Body of pancreas (tissue), 4 donors: Measurements from ENCODE around the gene MET. TPM values are rescaled to one million over a fixed set of nuclear protein-coding genes. Genes with fewer than 3 reads are reported as not detected.

Experiments used
- ATAC-seq: fragments of 150-250 bp; one replicate; pipeline ENCODE4 v1.9.1; 2016
- DNase-seq, 4 donors: peaks; one replicate each; pipeline ENCODE4 v3.0.0-alpha.2; 2019
- H3K27ac ChIP-seq, 4 donors: fragments of 200-600 bp; sonication (generic); 1 replicate in 3 of 4; 2 replicates in 1 of 4; pipeline versions ENCODE4 v1.5.1 to v1.6.1; 2016 to 2019; ENCODE audit warnings: mild to moderate bottlenecking in 1 of 4, mixed read lengths in 1 of 4, moderate library complexity in 1 of 4
- H3K27me3 ChIP-seq, 2 donors: fragments of 200-600 bp; sonication (generic); one replicate each; pipeline ENCODE4 v1.6.0; 2016; ENCODE audit warnings: mild to moderate bottlenecking in 1 of 2
- H3K36me3 ChIP-seq, 2 donors: fragments of 200-600 bp; sonication (generic); replicated peaks in 1 of 2; 2 replicates each; pipeline ENCODE4 v1.5.1; 2016; ENCODE audit warnings: low read depth in 2 of 2; ENCODE audit not compliant: insufficient read depth in 1 of 2
- H3K4me1 ChIP-seq: fragments of 200-600 bp; sonication (generic); one replicate; pipeline ENCODE4 v1.6.0; 2016
- H3K4me3 ChIP-seq, 2 donors: fragments of 200-600 bp; sonication (generic); 1 replicate in 1 of 2; 2 replicates in 1 of 2; pipeline ENCODE4 v1.5.1; 2016 to 2019
- H3K9me3 ChIP-seq, 3 donors: fragments of 200-600 bp; sonication (generic); 1 replicate in 2 of 3; 2 replicates in 1 of 3; pipeline ENCODE4 v1.5.1; 2016
- CTCF ChIP-seq, 7 experiments: fragments of 450-650 bp in 4 of 7; fragments of 200-600 bp in 3 of 7; sonication (generic) in 3 of 7; IDR thresholded peaks; one replicate each; pipeline ENCODE4 v1.5.1; 2016 to 2019; ENCODE audit warnings: antibody characterized with exemption in 7 of 7
- POLR2A ChIP-seq, 3 donors: fragments of 450-650 bp; IDR thresholded peaks; one replicate each; pipeline ENCODE4 v1.6.1; 2016; ENCODE audit warnings: antibody characterized with exemption in 3 of 3, mild to moderate bottlenecking in 2 of 3
- WGBS, 2 donors: methylation state at CpG; one replicate each; pipeline ENCODE4 v1.1.5; 2017; 5-methylcytosine and 5-hydroxymethylcytosine counted together
- intact Hi-C: fragments of 100-400 bp; cut with DNase I; formaldehyde crosslinking; loops from one replicate; pipeline ENCODE4 v1.15.1; 2023
- total RNA-seq, 2 donors: library from RNA; depleted of rRNA; stranded (reverse); fragments of >200 nt; gene quantifications; one replicate each; pipeline ENCODE4 v1.1.0, GENCODE V29; 2016

The MET gene
- total RNA-seq, 2 donors from 2014 or later: 21.3 to 23.7 TPM

GRCh38 chr7:116834815-116835504 is 163.0 kb downstream of the MET start:
- TF ChIP-seq CTCF (IDR thresholded peaks at IDR 0.05) (no peak), POLR2A (IDR thresholded peaks at IDR 0.05) (no peak)
- WGBS, 2 donors: 56 to 58% methylated on average over 9 of the region's 9 CpGs
- no peak for ATAC-seq
- Histone ChIP-seq H3K27ac (no peak overlapping the region), H3K4me3 (no peak overlapping the region), H3K27me3 (no peaks in the 10 kb centered on the region), H3K4me1 (no peaks in the 10 kb centered on the region), H3K9me3 (no peaks in the 10 kb centered on the region), H3K36me3 (no peaks in the 10 kb centered on the region)
- DNase-seq: peak in 3 of 4 donors; percentile 16 to 42 (median 20)
- intact Hi-C loops: no loop called here

- no peaks in the 10 kb centered on the region for H3K9me3 ChIP-seq
- WGBS, 2 donors: 64 to 68% methylated on average over 2 of the region's 2 CpGs
- H3K4me1 ChIP-seq: no peaks in the 10 kb centered on the region
- no peak overlapping the region for H3K27ac ChIP-seq
- DNase-seq (no peak), ATAC-seq (no peak)
- no peaks in the 10 kb centered on the region for H3K36me3 ChIP-seq
- H3K27me3 ChIP-seq: no peaks in the 10 kb centered on the region
- intact Hi-C loops: no loop called here
- H3K4me3 ChIP-seq: no peak overlapping the region
- no peak for TF ChIP-seq POLR2A (IDR thresholded peaks at IDR 0.05)
- no peak for TF ChIP-seq CTCF (IDR thresholded peaks at IDR 0.05)
These were observed 164.1 kb downstream of the MET start for GRCh38 chr7:116836048-116836447.

DNA sequence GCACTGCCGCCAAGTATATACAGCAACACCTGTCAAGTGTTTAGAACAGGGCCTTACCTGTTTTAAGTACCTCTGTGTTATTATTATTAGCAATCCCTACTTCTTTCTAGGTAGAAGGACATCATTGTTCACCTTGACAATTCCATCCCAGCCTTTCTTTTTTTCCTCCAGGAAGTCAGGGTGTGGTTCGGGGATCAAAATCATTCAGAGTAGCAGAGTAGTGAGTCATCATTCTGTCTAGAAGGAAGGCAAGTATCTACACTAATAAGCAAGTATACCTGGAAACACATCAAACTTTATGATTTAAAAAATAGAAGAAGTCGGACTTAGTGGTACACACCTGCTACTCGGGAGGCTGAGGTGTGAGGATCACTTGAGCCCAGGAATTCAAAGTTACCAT is 164.9 kb downstream of the MET start:
- no peaks in the 10 kb centered on the region for H3K36me3 ChIP-seq
- no peak for ATAC-seq
- H3K27ac ChIP-seq: no peak overlapping the region
- no peaks in the 10 kb centered on the region for H3K9me3 ChIP-seq
- 81 to 91% methylated on average over 4 of the region's 4 CpGs for WGBS, 2 donors
- no peak overlapping the region for H3K4me3 ChIP-seq
- H3K4me1 ChIP-seq: no peaks in the 10 kb centered on the region
- no peaks in the 10 kb centered on the region for H3K27me3 ChIP-seq
- DNase-seq: no peak
- intact Hi-C loops: no loop called here
- no peak for TF ChIP-seq POLR2A (IDR thresholded peaks at IDR 0.05)
- no peak for TF ChIP-seq CTCF (IDR thresholded peaks at IDR 0.05)

GRCh38 chr7:116837586-116837985 is 165.6 kb downstream of the MET start:
- Histone ChIP-seq H3K4me3 (no peak overlapping the region), H3K36me3 (no peaks in the 10 kb centered on the region), H3K27me3 (no peaks in the 10 kb centered on the region), H3K4me1 (no peaks in the 10 kb centered on the region), H3K27ac (no peak overlapping the region), H3K9me3 (no peaks in the 10 kb centered on the region)
- intact Hi-C loops: no loop called here
- DNase-seq (no peak), ATAC-seq (no peak)
- TF ChIP-seq POLR2A (IDR thresholded peaks at IDR 0.05): no peak
- 84 to 85% methylated on average over 3 of the region's 3 CpGs for WGBS, 2 donors

DNA sequence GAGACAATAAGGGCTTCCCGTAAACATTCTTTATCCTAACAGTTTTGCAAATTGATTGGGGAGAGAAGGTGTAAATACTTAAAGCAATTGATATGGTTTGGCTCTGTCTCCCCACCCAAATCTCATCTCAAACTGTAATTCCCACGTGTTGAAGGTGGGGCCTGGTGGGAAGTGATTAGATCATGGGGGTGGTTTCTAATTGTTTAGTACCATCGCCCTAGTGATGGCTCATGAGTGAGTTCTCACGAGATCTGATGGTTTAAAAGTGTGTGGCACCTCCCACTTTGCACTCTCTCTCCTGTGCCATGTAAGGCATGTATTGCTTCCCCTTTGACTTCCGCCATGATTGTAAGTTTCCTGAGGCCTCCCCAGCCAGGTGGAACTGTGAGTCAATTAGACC is 168.3 kb downstream of the MET start:
- WGBS, 2 donors: 72 to 77% methylated on average over 5 of the region's 5 CpGs
- H3K4me3 ChIP-seq: no peak overlapping the region
- TF ChIP-seq CTCF (IDR thresholded peaks at IDR 0.05) (no peak), POLR2A (IDR thresholded peaks at IDR 0.05) (no peak)
- H3K27ac ChIP-seq: no peak overlapping the region
- no peaks in the 10 kb centered on the region for H3K9me3 ChIP-seq
- DNase-seq (no peak), ATAC-seq (no peak)
- no peaks in the 10 kb centered on the region for H3K4me1 ChIP-seq
- H3K27me3 ChIP-seq: no peaks in the 10 kb centered on the region
- intact Hi-C loops: no loop called here
- no peaks in the 10 kb centered on the region for H3K36me3 ChIP-seq
